ENCODE data around the gene SGO1.

DNA sequence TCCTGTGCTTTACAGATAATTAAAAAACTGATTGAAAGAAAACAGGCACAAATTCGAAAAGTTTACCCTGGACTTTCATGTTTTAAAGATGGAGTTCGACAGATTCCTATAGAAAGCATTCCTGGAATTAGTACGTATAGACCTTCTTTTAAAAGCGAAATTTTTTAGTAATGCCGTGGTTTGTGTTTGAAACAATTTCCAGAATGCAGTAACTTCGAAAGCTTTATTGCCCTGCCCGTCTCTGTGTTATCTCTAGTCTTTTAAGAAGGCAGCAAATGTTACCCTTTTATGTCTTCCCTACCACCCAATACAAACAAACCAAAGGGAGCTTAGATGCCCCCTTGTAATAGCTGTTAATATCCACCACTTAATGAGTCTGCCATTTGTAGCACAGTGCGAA, 39.7 kb downstream of the SGO1 start:
- TF ChIP-seq, protein P1, sequence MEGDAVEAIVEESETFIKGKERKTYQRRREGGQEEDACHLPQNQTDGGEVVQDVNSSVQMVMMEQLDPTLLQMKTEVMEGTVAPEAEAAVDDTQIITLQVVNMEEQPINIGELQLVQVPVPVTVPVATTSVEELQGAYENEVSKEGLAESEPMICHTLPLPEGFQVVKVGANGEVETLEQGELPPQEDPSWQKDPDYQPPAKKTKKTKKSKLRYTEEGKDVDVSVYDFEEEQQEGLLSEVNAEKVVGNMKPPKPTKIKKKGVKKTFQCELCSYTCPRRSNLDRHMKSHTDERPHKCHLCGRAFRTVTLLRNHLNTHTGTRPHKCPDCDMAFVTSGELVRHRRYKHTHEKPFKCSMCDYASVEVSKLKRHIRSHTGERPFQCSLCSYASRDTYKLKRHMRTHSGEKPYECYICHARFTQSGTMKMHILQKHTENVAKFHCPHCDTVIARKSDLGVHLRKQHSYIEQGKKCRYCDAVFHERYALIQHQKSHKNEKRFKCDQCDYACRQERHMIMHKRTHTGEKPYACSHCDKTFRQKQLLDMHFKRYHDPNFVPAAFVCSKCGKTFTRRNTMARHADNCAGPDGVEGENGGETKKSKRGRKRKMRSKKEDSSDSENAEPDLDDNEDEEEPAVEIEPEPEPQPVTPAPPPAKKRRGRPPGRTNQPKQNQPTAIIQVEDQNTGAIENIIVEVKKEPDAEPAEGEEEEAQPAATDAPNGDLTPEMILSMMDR (IDR thresholded peaks at IDR 0.05; ENCODE audit: insufficient read depth, low read length) = no peak
- no peak for TF ChIP-seq POLR2AphosphoS5 (IDR thresholded peaks at IDR 0.05; ENCODE audit: low read depth)
- no peak for TF ChIP-seq SPI1 (IDR thresholded peaks at IDR 0.05; ENCODE audit: borderline replicate concordance, low read depth)

All from HL-60 (cell line).